HG02678 (cell line): ENCODE data around the gene SGCD.

Experiments
- ATAC-seq: cut with Tn5 transposase; IDR thresholded peaks from one replicate; pipeline ENCODE4 v1.9.1; 2021; ENCODE audit warnings: mild to moderate bottlenecking, moderate library complexity; ENCODE audit not compliant: unreplicated experiment

Gene SGCD

DNA sequence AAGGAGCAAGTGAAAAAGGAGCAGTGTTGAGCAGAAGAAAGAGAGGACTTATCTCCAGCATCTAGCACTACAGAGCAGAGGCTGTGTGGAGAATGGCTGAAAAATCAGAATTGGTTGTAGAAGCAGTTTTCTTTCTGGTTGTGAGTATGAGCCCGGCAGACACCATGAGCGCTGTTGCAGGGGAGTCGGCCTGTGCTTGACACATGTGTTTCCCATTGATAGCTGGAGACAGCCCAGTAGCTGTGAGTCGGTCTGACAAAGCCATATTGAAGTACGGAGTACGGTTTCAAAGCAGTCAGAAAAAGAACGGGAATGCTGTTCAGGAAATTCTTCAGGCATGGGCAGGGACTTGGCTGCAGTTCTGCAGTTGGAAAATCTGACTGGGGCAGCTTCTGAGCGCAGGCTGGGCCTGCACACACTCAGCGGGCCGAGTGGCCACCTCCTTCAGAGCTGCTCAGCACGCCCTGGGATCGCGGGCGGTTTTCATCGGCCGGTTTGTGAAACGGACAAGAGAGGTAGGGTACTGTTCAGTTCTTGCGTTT lies at the start of gene SGCD:
TSS of gene SGCD (plus strand) at position 447 of the 542 bp plus-strand sequence.
- ATAC-seq = no peak

DNA sequence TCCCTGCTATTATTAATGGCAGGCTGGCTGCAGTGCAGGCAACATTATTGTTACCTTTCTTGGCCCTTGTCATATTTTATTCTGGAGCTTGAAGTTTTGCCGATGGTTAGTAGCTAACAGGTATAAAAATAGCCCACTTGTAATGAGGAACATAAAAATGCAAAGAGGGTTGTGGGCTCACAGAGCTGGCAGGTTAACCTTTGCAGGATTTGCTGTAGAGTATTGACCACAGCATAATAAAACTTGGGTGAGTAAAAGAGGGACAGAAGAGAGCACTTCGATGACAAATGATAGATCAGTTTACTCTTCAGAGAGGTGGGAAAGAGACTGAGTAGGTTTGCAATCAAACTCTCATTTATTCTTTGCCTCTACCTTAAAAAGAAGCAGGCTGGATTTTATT lies 49.7 kb upstream of the SGCD start:
- no peak for ATAC-seq

DNA sequence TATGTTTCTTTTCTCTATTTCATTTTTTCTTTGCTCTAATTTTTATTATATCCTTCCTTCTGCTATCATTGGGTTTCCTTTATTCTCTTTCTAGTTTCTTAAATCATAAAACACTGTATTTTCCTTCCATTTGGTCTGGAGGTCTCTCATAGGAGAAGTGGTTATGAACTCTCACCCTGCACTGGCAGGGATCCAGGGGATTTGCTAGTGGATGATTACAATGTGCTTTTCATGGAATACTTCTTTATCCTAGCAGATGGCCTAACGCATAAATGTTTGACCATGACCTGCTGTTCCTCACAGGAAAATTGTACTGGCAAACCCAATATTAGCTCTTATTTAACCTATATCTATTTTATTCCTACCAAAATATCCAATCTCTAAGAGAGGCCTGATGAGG lies 31.5 kb upstream of the SGCD start:
- no peak for ATAC-seq

DNA sequence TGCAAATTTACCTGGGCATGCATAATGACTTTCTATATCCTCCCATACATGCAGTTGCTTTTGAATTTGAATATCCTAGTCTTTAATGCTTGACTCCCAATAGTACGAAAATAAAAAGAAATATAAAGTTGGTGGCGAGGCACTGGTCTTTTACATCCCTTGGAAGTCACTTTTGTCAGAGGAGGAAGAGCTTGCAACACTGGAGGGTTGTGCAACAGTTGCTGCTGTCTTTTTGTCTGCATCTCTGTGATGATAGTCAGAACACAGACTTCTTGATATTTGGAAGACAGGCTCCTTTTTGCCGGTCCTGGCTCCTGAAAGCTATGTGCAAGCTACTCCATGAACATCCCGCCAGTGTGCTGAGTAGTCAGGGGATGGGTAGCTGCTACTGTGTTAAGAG lies 16.8 kb upstream of the SGCD start:
- no peak for ATAC-seq

DNA sequence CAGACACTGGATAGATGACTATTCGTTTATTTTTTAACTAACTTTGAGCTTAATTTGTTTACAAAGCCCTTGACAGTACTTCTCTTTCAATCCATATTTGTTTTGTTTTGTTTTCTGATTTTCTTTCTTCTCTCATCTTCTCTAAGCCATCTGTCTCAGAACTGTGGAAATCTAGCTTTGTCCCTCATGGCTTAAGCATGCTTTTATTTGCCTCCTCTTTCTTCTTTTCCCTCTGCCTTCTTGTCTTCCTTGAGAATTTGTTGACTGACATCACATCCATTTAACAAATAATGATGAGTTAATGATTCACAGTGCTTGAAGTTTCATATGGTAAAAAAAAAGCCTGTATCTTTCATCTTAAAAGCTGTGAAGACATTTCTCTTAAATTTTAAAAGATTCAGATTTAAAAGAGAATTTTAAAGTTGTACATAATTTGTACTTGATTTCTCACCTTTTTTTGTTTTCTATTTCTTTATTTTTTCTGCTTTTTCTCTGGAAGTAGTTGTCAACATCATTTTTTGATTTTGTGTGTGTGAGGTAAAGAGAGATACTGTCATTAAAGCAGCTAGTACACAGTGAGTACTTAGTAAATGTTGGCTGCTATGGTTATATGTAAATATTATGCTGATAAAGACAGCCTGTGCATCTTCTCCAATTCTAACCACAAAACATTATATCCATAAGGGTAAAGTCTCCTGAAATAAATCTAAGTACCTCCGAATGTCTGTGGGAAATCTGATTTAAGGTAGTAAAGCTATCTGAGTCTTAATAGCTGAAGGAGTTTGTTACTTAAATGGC lies 13.9 kb upstream of the SGCD start:
- no peak for ATAC-seq

DNA sequence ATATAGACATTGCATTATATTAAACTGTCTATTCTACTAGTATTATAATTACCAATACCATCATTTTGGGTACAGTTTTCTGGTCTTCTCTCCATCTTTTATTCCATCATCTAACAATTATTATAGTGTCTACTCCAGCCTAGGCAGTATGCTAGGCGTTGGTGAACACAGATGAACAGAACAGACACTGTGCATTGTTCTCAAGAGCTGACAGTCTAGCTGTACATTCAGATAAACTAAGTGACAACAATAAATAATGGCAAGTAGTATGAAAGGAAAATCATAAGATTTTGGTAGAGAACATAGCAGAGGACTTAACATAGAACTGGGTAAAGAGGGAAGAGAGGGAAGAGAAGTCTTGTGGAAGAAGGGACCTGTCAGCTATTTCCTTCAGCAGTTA lies 12.5 kb upstream of the SGCD start:
- no peak for ATAC-seq

DNA sequence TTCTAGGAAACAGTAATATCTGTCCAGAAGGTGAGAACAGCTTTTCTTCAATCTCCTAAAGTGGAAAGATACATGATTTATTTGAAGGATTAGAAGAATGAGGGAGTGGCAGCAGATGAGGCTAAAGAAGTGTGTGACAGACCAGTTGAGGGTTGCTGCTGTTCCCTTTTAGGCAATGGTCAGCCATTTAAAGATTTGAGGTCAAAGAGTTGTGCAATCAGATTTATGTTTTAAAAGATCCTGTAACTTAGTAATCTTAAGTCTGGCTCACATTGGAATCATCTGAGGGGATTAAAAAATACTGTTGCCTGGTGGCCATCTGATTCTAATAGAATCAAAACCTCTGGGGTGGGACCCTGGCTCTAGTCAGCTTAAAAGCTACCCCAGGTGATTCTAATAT lies 4.3 kb upstream of the SGCD start:
- ATAC-seq = no peak

DNA sequence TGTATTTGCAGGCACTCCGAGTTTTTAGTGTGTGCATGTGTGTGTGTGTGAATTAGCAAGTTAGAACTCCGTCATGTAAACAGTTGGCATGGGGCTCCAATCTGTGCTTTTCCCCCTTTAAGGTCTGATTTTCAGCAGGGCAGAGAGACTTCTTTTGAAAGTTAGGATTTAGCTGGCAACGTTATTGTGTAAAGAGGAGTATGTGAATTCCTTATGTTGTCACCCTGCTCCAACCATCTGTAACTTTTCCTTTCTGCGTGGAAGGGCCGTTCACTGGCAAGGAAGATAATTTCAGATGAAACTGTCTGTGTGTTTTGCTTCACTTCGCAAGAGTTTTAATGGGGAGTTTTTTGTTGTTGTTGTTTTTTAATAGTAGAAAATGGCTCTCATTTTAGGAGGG lies 332 bp downstream of the SGCD start:
- no peak for ATAC-seq

DNA sequence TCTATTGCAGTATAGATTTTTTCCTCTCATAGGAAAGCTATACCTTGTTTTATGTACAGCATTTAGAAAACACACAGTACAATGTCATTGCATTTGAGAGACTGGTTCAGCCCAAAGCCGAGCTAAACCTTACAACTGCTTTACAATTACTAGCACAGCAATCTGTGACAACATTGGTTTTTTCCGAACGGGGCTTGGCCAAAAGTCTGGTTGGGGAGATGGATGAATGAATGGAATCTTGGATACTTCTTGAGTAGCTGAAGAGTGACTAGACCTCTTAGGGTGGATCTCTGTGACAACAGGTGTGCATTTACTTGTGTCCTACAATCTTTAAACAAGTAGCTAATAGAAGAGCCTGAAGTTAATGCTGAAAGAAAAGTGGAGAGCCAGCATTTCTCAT lies 1.2 kb downstream of the SGCD start:
- no peak for ATAC-seq

DNA sequence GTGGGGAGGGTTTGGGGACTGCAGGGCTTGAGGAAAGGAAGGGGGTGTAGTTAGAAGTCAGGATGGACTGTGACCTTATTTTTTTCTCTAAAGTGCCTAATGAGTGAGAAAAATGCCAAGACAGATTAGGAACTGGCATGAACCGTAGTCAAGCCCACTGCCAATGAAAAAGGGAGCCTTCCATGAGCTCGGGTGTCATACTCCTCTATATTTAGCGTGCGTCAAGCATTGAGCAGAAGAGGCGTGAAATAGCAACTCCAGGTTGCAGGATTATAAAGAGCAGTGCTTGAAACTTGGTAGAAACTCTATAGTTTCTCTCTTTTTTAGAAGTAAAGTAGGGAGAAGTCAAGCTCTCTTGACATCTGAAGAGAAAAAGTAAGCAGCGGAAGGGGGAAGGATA lies 1.8 kb downstream of the SGCD start:
- no peak for ATAC-seq

DNA sequence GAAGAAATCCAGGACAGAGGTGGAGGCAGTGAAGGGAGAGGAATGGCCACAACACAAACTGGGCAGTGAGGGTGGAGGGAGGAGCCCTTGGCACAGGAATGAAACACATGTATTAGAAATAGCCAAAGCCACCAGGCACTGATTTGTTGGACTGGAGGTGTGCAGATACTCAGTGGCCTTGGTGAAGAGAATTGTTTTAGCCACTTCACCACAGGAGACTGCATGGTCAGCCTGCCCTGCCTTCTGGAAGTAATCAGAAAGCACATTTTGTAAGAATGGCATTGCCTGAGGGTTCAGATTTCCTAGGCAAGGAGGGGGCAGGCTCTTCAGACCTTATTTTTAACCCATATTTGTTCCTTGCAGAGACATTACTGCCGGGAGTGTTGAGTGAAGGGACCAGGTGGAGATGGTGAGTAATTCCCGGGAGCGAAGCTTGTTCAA lies 2.2 kb downstream of the SGCD start:
- no peak for ATAC-seq

DNA sequence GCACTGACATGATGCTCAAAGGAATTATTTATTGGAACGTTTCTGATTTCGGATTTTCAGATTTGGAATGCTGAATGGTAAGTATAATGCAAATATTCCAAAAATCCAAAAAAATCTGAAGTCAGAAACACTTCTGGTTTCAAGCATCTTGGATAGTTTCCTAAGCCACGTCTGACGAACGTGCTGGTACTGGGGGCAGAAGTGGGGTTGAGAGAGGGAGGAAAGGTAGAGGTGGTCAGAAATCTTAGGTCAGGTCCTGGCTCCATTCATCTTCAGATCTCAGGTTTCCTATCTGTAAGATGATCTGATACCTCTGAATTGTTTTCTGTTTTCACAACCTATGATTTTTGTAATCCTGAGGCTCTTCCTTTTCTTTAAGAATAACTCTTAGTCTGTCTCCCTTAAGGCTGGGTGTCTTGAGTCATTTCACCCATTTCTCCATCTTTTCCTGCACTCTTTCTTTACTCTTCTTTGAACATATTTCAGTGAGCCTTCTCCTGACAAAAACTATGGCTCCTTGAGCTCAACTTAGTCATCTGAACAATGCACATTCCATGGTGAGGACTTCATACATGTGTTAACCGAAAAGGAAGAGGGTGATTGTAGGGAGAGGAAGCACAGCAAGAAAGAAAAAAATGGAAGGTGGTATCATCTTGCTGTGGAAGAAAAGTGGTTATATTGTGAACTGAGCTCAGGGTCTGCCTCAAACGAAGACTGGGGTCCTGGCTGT lies 3.3 kb downstream of the SGCD start:
- no peak for ATAC-seq

DNA sequence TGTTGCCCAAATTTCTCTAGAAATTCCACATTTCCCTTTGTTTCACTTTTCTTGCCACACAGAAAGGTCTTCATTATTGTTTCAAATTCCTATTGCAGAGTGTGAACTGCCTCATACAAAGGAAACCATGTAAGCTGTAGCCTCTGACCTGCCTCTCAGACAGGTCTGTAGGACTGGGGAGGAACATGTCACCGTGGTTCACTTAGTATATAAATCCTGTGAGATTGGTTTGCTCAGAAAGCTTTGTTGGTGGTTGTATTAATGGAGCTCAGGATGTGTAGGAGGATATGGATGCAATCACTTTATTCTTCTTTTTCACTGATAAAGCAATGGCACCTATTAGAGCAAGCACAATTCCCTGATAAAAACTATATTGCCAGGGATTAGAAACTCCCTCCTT lies 4.2 kb downstream of the SGCD start:
- no peak for ATAC-seq

DNA sequence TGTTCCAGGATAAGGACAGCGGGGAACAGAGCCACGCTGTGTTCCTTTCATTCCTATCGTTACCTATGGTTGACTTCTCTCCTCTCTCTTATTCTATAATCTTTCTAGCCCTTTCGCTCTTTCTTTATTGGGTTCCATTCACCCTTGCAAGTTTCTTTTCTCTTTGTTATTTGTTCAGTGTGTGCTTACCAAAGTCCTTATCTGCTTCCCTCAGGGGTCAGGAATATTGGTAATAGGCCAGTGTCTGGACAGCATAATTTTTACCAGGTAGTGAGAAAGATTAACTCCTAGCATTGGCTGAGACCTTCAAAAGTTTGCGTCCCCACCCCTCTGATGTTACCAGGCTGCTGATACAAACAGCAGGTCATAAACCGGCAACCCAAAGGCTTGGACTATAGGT lies 4.9 kb downstream of the SGCD start:
- ATAC-seq = no peak

DNA sequence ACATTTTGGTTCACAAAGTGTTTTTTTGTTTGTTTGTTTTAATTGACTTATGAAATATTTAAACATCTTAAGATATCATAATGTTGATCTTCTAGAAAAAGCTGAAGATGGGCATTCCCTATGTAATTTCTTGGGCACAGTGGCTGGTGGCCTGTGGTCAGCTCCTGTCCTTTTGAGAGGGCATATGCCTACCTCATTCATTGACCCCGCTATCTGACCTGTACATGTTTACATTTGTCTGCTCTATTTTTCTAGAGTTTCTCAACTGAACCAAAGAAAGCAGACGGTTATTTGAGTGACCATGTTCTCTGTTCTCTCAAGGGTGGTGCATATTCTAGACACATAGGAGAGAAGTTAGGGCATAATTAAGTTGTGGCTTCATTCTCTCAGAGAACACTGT lies 5.3 kb downstream of the SGCD start:
- no peak for ATAC-seq

DNA sequence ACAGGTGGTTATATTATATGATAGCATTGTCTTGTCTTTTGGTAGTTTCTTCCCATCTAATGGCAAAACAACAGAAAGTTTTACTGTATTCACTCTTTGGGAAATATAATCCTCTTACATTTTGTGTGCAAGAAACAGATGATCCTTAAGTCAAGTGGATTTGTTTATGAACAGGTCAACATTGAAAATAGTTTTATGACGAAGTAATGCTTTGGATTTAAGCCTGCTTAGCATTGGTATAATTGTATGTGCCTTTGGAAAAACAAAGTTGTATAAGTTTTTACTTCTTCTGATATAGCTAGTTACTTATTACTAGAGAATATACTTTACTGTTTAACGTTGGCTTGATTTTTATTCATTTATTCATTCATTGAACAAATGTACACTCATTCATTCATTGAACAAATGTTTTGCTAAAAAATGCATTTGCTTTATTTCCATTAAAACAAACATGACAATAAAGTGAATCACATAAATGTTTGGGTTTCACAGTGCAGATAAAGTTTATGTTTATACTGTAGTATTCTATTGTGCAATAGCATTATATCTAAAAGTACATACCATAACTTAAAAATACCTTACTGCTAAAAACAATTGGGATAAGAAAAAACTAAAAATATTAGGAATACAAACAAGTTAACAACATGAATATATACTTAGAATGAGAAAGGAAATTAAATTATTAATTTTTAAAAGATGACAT lies 12.3 kb downstream of the SGCD start:
- no peak for ATAC-seq

DNA sequence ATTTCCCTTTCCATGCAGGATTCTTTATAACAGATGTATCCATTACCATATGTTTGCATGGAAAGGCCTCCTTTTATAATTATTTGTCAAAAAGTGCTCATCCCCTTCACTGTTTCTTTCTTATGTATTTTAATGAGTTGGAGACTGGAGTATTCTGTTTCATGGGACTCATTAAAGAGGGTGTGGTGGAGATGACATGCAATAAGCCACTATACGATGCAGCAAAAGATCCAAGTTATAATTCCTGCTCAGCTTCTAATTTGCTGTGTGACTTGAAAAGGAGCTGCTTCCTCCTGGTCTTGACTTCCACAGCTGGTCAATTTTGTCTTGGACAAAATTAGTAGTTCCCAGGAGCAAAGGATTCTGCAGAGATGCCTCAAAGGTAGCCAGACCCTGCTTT lies 13.9 kb downstream of the SGCD start:
- ATAC-seq = no peak

DNA sequence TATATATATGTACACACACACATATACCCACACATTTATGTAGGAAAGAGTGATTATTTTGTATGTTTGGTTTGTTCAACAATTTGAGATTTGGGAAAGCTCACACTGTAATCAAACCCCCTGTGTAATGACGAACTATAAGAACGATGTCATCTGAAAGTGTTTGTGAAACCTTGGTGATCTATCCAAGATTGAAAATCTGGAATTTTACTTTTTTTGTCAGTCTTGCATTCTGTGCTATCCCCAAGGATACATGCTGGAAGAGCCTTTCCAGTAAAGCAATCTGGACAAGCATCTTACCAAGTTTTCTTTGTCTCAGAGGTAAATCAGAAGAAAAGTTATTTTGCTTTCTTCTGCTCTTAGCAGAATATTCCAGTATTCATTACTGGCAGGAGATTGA lies 23.3 kb downstream of the SGCD start:
- no peak for ATAC-seq

DNA sequence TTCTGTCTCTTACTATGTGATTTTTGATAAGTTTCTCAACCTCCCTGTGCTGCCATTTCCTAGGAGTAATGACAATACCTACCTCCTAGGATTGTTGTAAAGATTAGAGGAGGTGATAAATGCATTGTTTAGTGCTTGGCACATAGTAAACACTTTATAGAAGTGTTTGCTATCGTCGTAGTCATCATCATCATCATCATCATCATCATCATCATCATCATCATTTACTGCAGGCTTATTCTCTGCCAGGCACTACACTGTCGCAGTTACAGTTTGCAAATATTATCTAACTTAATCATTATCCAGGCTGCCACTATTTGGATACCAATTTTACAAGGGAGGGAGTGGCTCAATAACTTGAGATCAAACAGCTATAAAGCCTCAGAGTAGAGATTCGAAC lies 24.5 kb downstream of the SGCD start:
- ATAC-seq = no peak

DNA sequence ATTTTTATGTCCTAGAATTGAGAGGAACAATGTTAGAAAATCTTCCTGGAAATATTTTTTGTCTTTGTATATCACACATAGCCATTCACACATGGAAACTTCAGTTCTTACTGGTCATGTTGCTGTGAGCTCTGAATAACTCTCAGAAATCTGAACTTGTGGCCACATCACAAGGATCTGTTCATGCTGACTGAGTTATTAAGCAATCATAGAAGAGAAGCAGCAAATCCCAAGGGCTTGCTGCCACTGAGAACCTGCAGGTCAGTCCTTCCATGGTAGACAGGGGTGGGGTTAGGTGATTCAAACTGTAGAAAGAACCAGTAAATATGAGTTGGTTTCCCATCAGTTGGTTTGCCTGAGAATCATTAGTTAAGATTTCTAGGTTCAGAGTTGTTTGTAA lies 27.6 kb downstream of the SGCD start:
- ATAC-seq = no peak

DNA sequence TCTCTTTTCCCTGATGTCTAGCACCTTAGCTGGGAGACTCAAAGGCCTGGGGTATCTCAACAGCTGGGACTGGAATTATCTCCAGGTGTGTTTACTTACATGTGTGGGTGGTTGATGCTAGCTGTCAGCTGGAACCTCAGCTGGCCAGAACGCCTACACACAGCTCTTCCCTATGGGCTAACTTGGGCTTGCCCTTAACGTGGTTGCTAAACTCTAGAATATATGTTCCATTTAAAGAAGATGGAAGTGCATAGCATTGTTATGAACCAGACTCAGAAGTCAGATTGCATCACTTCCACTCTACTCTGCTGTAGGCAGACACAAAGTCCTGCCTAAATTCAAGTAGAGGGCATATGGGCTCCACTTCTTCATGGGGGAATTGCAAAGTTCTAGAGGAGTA lies 29.3 kb downstream of the SGCD start:
- no peak for ATAC-seq

DNA sequence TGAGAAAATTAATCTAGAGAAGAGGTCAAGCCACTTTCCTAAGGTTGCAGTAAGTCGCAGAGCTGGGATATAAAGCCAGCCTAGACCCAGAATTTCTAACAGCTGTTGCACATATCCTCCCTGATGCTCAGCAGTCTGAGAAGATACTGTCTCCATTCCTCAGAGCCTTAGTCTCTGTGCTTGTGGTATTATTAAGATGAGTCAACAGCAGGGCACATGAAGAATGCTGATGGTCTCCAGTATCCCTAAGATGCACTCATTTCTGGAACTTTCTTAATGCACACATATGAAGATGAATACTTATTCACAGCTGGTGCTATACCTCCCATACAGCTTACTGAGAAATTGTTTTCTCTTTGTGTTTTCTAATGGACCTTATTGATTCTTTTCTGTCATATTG lies 32.5 kb downstream of the SGCD start:
- ATAC-seq = no peak
